Panc1 (cell line): ENCODE measurements around the gene TNFRSF1B. TPM values are rescaled to one million over a fixed set of nuclear protein-coding genes. Genes with fewer than 3 reads are reported as not detected.

Source experiments
- ATAC-seq: fragments of 200-7000 bp; cut with Tn5 transposase; 2 replicates; pipeline ENCODE4 v1.9.1; 2020; ENCODE audit warnings: mild to moderate bottlenecking, moderate library complexity
- BruUV-seq: library from RNA; stranded (reverse); fragments of 400-500 nt; replicated peaks from 2 replicates; lab custom pipeline; 2021; lab: Mats Ljungman, UMichigan
- CTCF ChIA-PET: fragments of 300-600 bp; sonication (Branson Sonifier 250); formaldehyde crosslinking; loops from one replicate; lab custom pipeline; 2022; ENCODE audit warnings: antibody characterized with exemption; lab: Charles Lee
- POLR2A ChIA-PET: fragments of 300-600 bp; sonication (Branson Sonifier 250); formaldehyde crosslinking; loops from one replicate; lab custom pipeline; 2022; ENCODE audit warnings: antibody characterized with exemption; lab: Charles Lee
- DNase-seq: peaks from one replicate; pipeline ENCODE4 v3.0.0-alpha.2; 2010; ENCODE audit warnings: low read depth, low spot score
- H3K27ac ChIP-seq: 2 replicates; pipeline ENCODE4 v1.5.1; 2011; ENCODE audit warnings: mild to moderate bottlenecking, low read length, inconsistent platforms
- H3K27me3 ChIP-seq: fragments of 200-500 bp; sonication (Bioruptor generic); 2 replicates; pipeline ENCODE4 v1.6.0; 2014; ENCODE audit warnings: low read length, inconsistent platforms; ENCODE audit not compliant: control insufficient read depth, insufficient read depth
- H3K36me3 ChIP-seq: fragments of 200-500 bp; sonication (Bioruptor generic); 2 replicates; pipeline ENCODE4 v1.5.1; 2014; ENCODE audit warnings: inconsistent platforms, mild to moderate bottlenecking, low read length, moderate library complexity; ENCODE audit not compliant: control insufficient read depth, insufficient read depth
- H3K4me1 ChIP-seq: 2 replicates; pipeline ENCODE4 v1.5.1; 2011; ENCODE audit warnings: inconsistent platforms, mild to moderate bottlenecking, low read length, moderate library complexity; ENCODE audit not compliant: control insufficient read depth, insufficient read depth
- H3K4me3 ChIP-seq, 2 experiments: 2 replicates each; pipeline ENCODE4 v1.5.1; 2011 to 2012; ENCODE audit warnings: low read depth in 2 of 2, low read length in 2 of 2, mild to moderate bottlenecking in 2 of 2, inconsistent platforms in 1 of 2, moderate library complexity in 1 of 2
- H3K9me3 ChIP-seq: fragments of 200-500 bp; sonication (Bioruptor generic); 2 replicates; pipeline ENCODE4 v1.5.1; 2014; ENCODE audit warnings: low read depth, mild to moderate bottlenecking, inconsistent platforms, low read length, moderate library complexity; ENCODE audit not compliant: control insufficient read depth, insufficient read depth
- POLR2AphosphoS5 ChIP-seq: IDR thresholded peaks from 2 replicates; pipeline ENCODE4 v1.6.1; 2012; ENCODE audit warnings: mild to moderate bottlenecking, low read depth, low read length, moderate library complexity
- REST ChIP-seq, 2 experiments: IDR thresholded peaks; 2 replicates each; pipeline ENCODE4 v1.6.1; 2011 to 2012; ENCODE audit warnings: low read depth in 2 of 2, control low read depth in 1 of 2, low read length in 1 of 2, mild to moderate bottlenecking in 1 of 2, moderate library complexity in 1 of 2; ENCODE audit not compliant: insufficient read depth in 1 of 2
- SIN3A ChIP-seq: IDR thresholded peaks from 2 replicates; pipeline ENCODE4 v1.6.1; 2012; ENCODE audit warnings: low read depth, mild to moderate bottlenecking, low read length, moderate library complexity, borderline replicate concordance; ENCODE audit not compliant: insufficient read depth
- TCF7L2 ChIP-seq: IDR thresholded peaks from 2 replicates; pipeline ENCODE4 v1.6.1; 2011; ENCODE audit warnings: mild to moderate bottlenecking, low read depth, low read length, inconsistent platforms
- in situ Hi-C: cut with HindIII; loops from 2 replicates; pipeline ENCODE4 v1.10.0; 2016; ENCODE audit warnings: low sequenced_read_pairs, low pct_unique_long_range_greater_than_20kb
- intact Hi-C: fragments of 100-400 bp; cut with micrococcal nuclease; formaldehyde crosslinking; loops from one replicate; pipeline ENCODE4 v1.10.0; 2022; ENCODE audit not compliant: unreplicated experiment
- total RNA-seq: library from RNA; stranded (reverse); gene quantifications from one replicate; pipeline ENCODE4 v1.2.1, GENCODE V29; 2021; ENCODE audit not compliant: unreplicated experiment
- TF ChIP-seq, protein P1 (sequence below): fragments of 450-650 bp; IDR thresholded peaks from 2 replicates; pipeline ENCODE4 v1.5.1; 2017; ENCODE audit warnings: mild to moderate bottlenecking

The TNFRSF1B gene
- total RNA-seq, 1 experiment from 2014 or later = 18.8 TPM

DNA sequence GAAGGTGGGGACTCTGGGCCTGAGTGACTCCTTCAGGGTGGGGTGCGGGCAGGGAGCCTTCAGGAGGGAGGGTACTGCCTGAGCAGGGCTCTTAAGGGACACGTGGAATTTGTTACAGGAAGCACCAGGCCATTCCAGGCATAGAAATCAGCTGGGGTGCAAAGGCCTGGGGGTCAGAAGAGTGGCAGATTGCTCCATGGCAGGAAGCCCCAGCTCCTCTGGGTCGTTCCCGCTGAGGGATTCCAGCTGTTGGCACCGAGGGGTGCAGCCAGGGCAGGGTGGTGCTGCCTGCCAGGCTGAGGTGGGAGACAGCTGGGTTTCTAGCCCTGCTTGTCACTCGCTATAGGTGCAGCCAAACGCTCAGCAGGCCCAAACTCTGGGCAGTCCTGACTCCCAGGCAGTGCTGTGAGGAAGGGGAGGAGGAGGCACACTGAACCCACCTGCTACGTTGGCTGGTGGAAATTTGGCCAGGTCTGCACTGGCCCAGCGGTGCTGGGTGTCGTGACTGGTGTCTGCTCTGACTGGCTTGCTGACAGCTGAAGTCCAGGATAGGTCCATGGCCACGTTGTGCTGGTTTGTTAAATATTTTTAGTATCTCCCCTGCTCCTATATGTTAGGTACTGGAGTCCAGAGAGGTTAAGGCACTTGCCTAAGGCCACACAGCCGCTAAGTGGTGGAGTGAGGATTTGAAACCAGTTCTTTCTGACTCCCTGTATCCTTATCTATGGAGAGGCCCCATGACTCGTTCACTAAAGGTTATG is 19.3 kb downstream of the TNFRSF1B start:
- DNase-seq (no peak), ATAC-seq (peak; percentile 27)
- intact Hi-C loops = no loop called here
- in situ Hi-C loops = no loop called here
- no peaks in the 10 kb centered on the region for H3K36me3 ChIP-seq
- H3K9me3 ChIP-seq = no peaks in the 10 kb centered on the region
- H3K4me3 ChIP-seq = no peak overlapping the region
- TF ChIP-seq, protein P1, sequence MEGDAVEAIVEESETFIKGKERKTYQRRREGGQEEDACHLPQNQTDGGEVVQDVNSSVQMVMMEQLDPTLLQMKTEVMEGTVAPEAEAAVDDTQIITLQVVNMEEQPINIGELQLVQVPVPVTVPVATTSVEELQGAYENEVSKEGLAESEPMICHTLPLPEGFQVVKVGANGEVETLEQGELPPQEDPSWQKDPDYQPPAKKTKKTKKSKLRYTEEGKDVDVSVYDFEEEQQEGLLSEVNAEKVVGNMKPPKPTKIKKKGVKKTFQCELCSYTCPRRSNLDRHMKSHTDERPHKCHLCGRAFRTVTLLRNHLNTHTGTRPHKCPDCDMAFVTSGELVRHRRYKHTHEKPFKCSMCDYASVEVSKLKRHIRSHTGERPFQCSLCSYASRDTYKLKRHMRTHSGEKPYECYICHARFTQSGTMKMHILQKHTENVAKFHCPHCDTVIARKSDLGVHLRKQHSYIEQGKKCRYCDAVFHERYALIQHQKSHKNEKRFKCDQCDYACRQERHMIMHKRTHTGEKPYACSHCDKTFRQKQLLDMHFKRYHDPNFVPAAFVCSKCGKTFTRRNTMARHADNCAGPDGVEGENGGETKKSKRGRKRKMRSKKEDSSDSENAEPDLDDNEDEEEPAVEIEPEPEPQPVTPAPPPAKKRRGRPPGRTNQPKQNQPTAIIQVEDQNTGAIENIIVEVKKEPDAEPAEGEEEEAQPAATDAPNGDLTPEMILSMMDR = no peak
- TF ChIP-seq REST (IDR thresholded peaks at IDR 0.05; ENCODE audit: insufficient read depth in 1 of 2, low read depth in 2 of 2, low read length in 1 of 2) (no peak), TCF7L2 (no peak), POLR2AphosphoS5 (no peak), SIN3A (no peak)
- peaks cover 8% of the 10 kb centered on the region; the same call in 1 of the 2 replicates for H3K4me1 ChIP-seq
- no TSS peak for BruUV-seq
- no peaks in the 10 kb centered on the region for H3K27me3 ChIP-seq
- no peak overlapping the region for H3K27ac ChIP-seq
- POLR2A ChIA-PET = interaction anchor here (0.5 to 1.2 kb wide), 2 partner anchors 12 to 38 kb away, joined by 3 to 6 read pairs; no protein-coding TSS in a partner anchor
- CTCF ChIA-PET = no interaction called here

DNA sequence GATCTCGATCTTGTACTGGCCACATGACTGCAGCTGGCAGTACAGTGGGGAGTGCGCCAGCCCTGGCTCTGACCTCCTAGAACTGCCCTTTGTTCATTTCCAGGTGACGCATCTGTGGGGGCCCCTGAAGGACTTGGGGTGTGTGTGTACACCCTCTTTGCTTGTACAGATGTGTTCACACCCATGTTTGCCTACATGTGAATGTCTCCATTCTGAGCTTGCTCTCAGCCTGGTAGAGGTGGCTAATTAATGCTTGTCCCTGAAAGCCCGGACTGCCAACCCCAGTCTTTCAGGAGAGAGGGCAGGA is 19.8 kb downstream of the TNFRSF1B start:
- intact Hi-C loops = no loop called here
- TF ChIP-seq, protein P1 = no peak
- TF ChIP-seq POLR2AphosphoS5 (no peak), SIN3A (no peak), TCF7L2 (no peak), REST (IDR thresholded peaks at IDR 0.05; ENCODE audit: insufficient read depth in 1 of 2, low read depth in 2 of 2, low read length in 1 of 2) (no peak)
- H3K4me1 ChIP-seq = peaks cover 8% of the 10 kb centered on the region; the same call in 1 of the 2 replicates
- DNase-seq (no peak), ATAC-seq (no peak)
- H3K27me3 ChIP-seq = no peaks in the 10 kb centered on the region
- H3K4me3 ChIP-seq = no peak overlapping the region
- H3K27ac ChIP-seq = no peak overlapping the region
- no TSS peak for BruUV-seq
- POLR2A ChIA-PET = interaction anchor here (1.2 kb wide), 1 partner anchor 12 kb away, joined by 6 read pairs; no protein-coding TSS in a partner anchor
- CTCF ChIA-PET = no interaction called here
- in situ Hi-C loops = no loop called here
- H3K9me3 ChIP-seq = no peaks in the 10 kb centered on the region
- no peaks in the 10 kb centered on the region for H3K36me3 ChIP-seq
